ENCODE measurements around the gene NNT. TPM values are rescaled to one million over a fixed set of nuclear protein-coding genes. Genes with fewer than 3 reads are reported as not detected.
"Not testable (repeated sequence)": the region's sequence is repeated elsewhere in the genome, so short reads cannot be mapped to it uniquely, and the experiment has no call there.

NNT gene
- total and polyA plus RNA-seq, 2 experiments from 2014 or later = 55.3 to 102 TPM

- Histone ChIP-seq H4K20me1 (ENCODE audit: insufficient read depth, poor library complexity, severe bottlenecking) (no peaks in the 10 kb centered on the region), H2AFZ (no peak overlapping the region), H3K4me3 (no peak overlapping the region), H3K27ac (no peak overlapping the region), H3K4me1 (ENCODE audit: insufficient read depth) (no peaks in the 10 kb centered on the region), H3K9me3 (ENCODE audit: low read depth) (no peaks in the 10 kb centered on the region), H3K27me3 (no peaks in the 10 kb centered on the region), H3K79me2 (no peaks in the 10 kb centered on the region), H3K36me3 (replicated peaks; ENCODE audit: insufficient read depth, low read depth) (no peaks in the 10 kb centered on the region), H3K9me2 (replicated peaks; ENCODE audit: insufficient read depth) (no peaks in the 10 kb centered on the region), H3K4me2 (no peak overlapping the region)
- TF ChIP-seq EZH2 (IDR thresholded peaks at IDR 0.05; ENCODE audit: borderline replicate concordance) = no peak
- TF ChIP-seq EZH2phosphoT487 (IDR thresholded peaks at IDR 0.05; ENCODE audit: low read depth, severe bottlenecking, unreplicated experiment) = no peak
- TF ChIP-seq CTCF (IDR thresholded peaks at IDR 0.05; ENCODE audit: poor library complexity) = no peak
- no peak for DNase-seq (ENCODE audit: low spot score)
Observed at GRCh38 chr5:43592363-43592762, 10.6 kb upstream of the NNT start.

- not testable (repeated sequence) for H3K27ac ChIP-seq; H4K20me1 ChIP-seq (ENCODE audit: insufficient read depth, poor library complexity, severe bottlenecking); H3K9me2 ChIP-seq (replicated peaks; ENCODE audit: insufficient read depth); H3K9me3 ChIP-seq (ENCODE audit: low read depth); H3K27me3 ChIP-seq; DNase-seq (ENCODE audit: low spot score); H3K4me3 ChIP-seq; H3K36me3 ChIP-seq (replicated peaks; ENCODE audit: insufficient read depth, low read depth); H2AFZ ChIP-seq; H3K4me2 ChIP-seq
- WGBS (ENCODE audit: low lambda C conversion rate, missing lambda C conversion rate) = 96% methylated on average over 1 of the region's 1 CpG
- H3K79me2 ChIP-seq = peaks cover 35% of the 10 kb centered on the region
- peaks cover 10% of the 10 kb centered on the region for H3K4me1 ChIP-seq (ENCODE audit: insufficient read depth)
Observed at GRCh38 chr5:43598927-43599326, 4.1 kb upstream of the NNT start.

GRCh38 chr5:43601454-43602260, 1.3 kb upstream of the NNT start:
- 60% methylated on average over 8 of the region's 8 CpGs for WGBS (ENCODE audit: low lambda C conversion rate, missing lambda C conversion rate)
- no peak for DNase-seq (ENCODE audit: low spot score)
- no peaks in the 10 kb centered on the region for H3K36me3 ChIP-seq (replicated peaks; ENCODE audit: insufficient read depth, low read depth)

More at GRCh38 chr5:43601454-43602260, 1.3 kb upstream of the NNT start:
- Histone ChIP-seq H3K9me2 (replicated peaks; ENCODE audit: insufficient read depth) (no peaks in the 10 kb centered on the region), H4K20me1 (ENCODE audit: insufficient read depth, poor library complexity, severe bottlenecking) (no peaks in the 10 kb centered on the region), H3K4me2 (peak overlapping the region; percentile 82), H3K27me3 (no peaks in the 10 kb centered on the region), H3K4me3 (peak overlapping the region; percentile 79), H3K9me3 (ENCODE audit: low read depth) (no peaks in the 10 kb centered on the region), H3K4me1 (ENCODE audit: insufficient read depth) (peaks cover 10% of the 10 kb centered on the region), H3K79me2 (peaks cover 55% of the 10 kb centered on the region), H2AFZ (peak overlapping the region; percentile 88), H3K27ac (peak overlapping the region; percentile 87)
- TF ChIP-seq CTCF (IDR thresholded peaks at IDR 0.05; ENCODE audit: poor library complexity) (no peak), EZH2 (IDR thresholded peaks at IDR 0.05; ENCODE audit: borderline replicate concordance) (no peak), EZH2phosphoT487 (IDR thresholded peaks at IDR 0.05; ENCODE audit: low read depth, severe bottlenecking, unreplicated experiment) (no peak)
